H1 (cell line): ENCODE data around the gene DCDC2. TPM values are rescaled to one million over a fixed set of nuclear protein-coding genes. Genes with fewer than 3 reads are reported as not detected.

Experiments
- CTCF ChIA-PET: fragments of 300-600 bp; sonication (Branson Sonifier 250); formaldehyde crosslinking; loops from one replicate; lab custom pipeline; 2021; ENCODE audit not compliant: partially characterized antibody; lab: Charles Lee
- POLR2A ChIA-PET: fragments of 300-600 bp; sonication (Branson Sonifier 250); formaldehyde crosslinking; loops from one replicate; lab custom pipeline; 2021; ENCODE audit warnings: inconsistent platforms; ENCODE audit not compliant: partially characterized antibody; lab: Charles Lee
- DNase-seq, 2 experiments: peaks; one replicate each; pipeline versions ENCODE4 v3.0.0 to v3.0.0-alpha.2; 2010 to 2022; ENCODE audit warnings: low spot score in 2 of 2, low read depth in 1 of 2, mixed read lengths in 1 of 2
- FAIRE-seq: peaks from 2 replicates; lab custom pipeline; 2011; peaks lifted over from hg19 to GRCh38; lab: Jason Lieb, UNC
- H2AFZ ChIP-seq: 2 replicates; pipeline ENCODE4 v1.8.1; 2012; ENCODE audit warnings: low read length, inconsistent platforms
- H2AK5ac ChIP-seq: 2 replicates; pipeline ENCODE4 v1.6.1; 2013; ENCODE audit warnings: low read depth, low read length
- H2BK120ac ChIP-seq: replicated peaks from 2 replicates; pipeline ENCODE3; 2013; ENCODE audit warnings: low read depth, low read length, inconsistent platforms
- H2BK12ac ChIP-seq: 2 replicates; pipeline ENCODE4 v1.6.1; 2013; ENCODE audit warnings: low read depth, low read length
- H2BK15ac ChIP-seq: 2 replicates; pipeline ENCODE4 v1.6.1; 2013; ENCODE audit warnings: low read length
- H2BK20ac ChIP-seq: 2 replicates; pipeline ENCODE4 v1.6.1; 2013; ENCODE audit warnings: low read length
- H2BK5ac ChIP-seq: 2 replicates; pipeline ENCODE4 v1.6.1; 2013; ENCODE audit warnings: low read depth, low read length
- H3K14ac ChIP-seq: 2 replicates; pipeline ENCODE4 v1.6.1; 2013; ENCODE audit warnings: inconsistent platforms; ENCODE audit not compliant: insufficient read length
- H3K18ac ChIP-seq: 2 replicates; pipeline ENCODE4 v1.6.1; 2013; ENCODE audit warnings: low read length; ENCODE audit errors: extremely low read depth
- H3K23ac ChIP-seq: 2 replicates; pipeline ENCODE4 v1.6.1; 2013; ENCODE audit warnings: inconsistent platforms; ENCODE audit not compliant: insufficient read length
- H3K23me2 ChIP-seq: 2 replicates; pipeline ENCODE4 v1.6.1; 2013; ENCODE audit warnings: low read depth, low read length
- H3K27ac ChIP-seq: 2 replicates; pipeline ENCODE4 v1.6.1; 2011; ENCODE audit warnings: low read depth, low read length, inconsistent platforms
- H3K27me3 ChIP-seq, 4 experiments: replicated peaks in 1 of 4; 1 replicate in 1 of 4; 2 replicates in 3 of 4; pipeline versions ENCODE4 v1.6.1 to v1.8.1; 2011 to 2013; ENCODE audit warnings: low read length in 3 of 4, mild to moderate bottlenecking in 3 of 4, inconsistent platforms in 2 of 4, mixed read lengths in 2 of 4, moderate library complexity in 1 of 4; ENCODE audit not compliant: control insufficient read depth in 3 of 4, insufficient read depth in 3 of 4; ENCODE audit errors: extremely low read depth in 1 of 4
- H3K36me3 ChIP-seq, 4 experiments: 2 replicates each; pipeline versions ENCODE4 v1.6.1 to v1.8.1; 2011 to 2013; ENCODE audit warnings: mild to moderate bottlenecking in 4 of 4, low read length in 3 of 4, moderate library complexity in 2 of 4, control low read depth in 1 of 4, inconsistent platforms in 1 of 4; ENCODE audit not compliant: insufficient read depth in 4 of 4, control insufficient read depth in 2 of 4
- H3K4ac ChIP-seq: replicated peaks from 2 replicates; pipeline ENCODE3; 2013; ENCODE audit warnings: low read length, low read depth, mixed read lengths, inconsistent platforms; ENCODE audit not compliant: insufficient read length
- H3K4me1 ChIP-seq, 4 experiments: replicated peaks in 1 of 4; 1 replicate in 1 of 4; 2 replicates in 3 of 4; pipeline versions ENCODE4 v1.6.1 to v1.8.1; 2011 to 2013; ENCODE audit warnings: low read length in 3 of 4, inconsistent platforms in 2 of 4, mixed read lengths in 1 of 4; ENCODE audit not compliant: insufficient read depth in 4 of 4, control insufficient read depth in 3 of 4
- H3K4me2 ChIP-seq, 2 experiments: 2 replicates each; pipeline versions ENCODE4 v1.6.1 to v1.8.1; 2011 to 2013; ENCODE audit warnings: low read depth in 2 of 2, low read length in 2 of 2, control low read depth in 1 of 2, inconsistent platforms in 1 of 2, mild to moderate bottlenecking in 1 of 2; ENCODE audit not compliant: insufficient read depth in 1 of 2
- H3K4me3 ChIP-seq, 4 experiments: fragments of 200-600, 300-600 bp in 1 of 4; sonication (generic), shearing (Covaris generic), sonication (Bioruptor Twin) in 1 of 4; 2 replicates each; pipeline versions ENCODE4 v1.5.1 to v1.8.1; 2011 to 2016; ENCODE audit warnings: low read length in 4 of 4, low read depth in 3 of 4, control low read depth in 2 of 4, inconsistent platforms in 2 of 4, mild to moderate bottlenecking in 2 of 4, mixed read lengths in 1 of 4, moderate library complexity in 1 of 4; ENCODE audit not compliant: insufficient read depth in 2 of 4; ENCODE audit errors: extremely low read depth in 1 of 4
- H3K56ac ChIP-seq: replicated peaks from 2 replicates; pipeline ENCODE3; 2013; ENCODE audit warnings: low read depth, mild to moderate bottlenecking, mixed read lengths, low read length, inconsistent platforms; ENCODE audit not compliant: insufficient read length
- H3K79me1 ChIP-seq: 2 replicates; pipeline ENCODE4 v1.6.1; 2013; ENCODE audit warnings: low read depth, low read length, control low read depth
- H3K79me2 ChIP-seq, 2 experiments: 2 replicates each; pipeline versions ENCODE4 v1.6.1 to v1.8.1; 2012 to 2013; ENCODE audit warnings: low read length in 2 of 2, mild to moderate bottlenecking in 2 of 2, inconsistent platforms in 1 of 2; ENCODE audit not compliant: insufficient read depth in 2 of 2, control insufficient read depth in 1 of 2
- H3K9ac ChIP-seq, 4 experiments: replicated peaks in 1 of 4; 1 replicate in 1 of 4; 2 replicates in 3 of 4; pipeline versions ENCODE4 v1.6.1 to v1.8.1; 2011 to 2013; ENCODE audit warnings: low read depth in 3 of 4, low read length in 3 of 4, control low read depth in 2 of 4, mild to moderate bottlenecking in 2 of 4, moderate library complexity in 2 of 4, inconsistent platforms in 1 of 4; ENCODE audit errors: extremely low read depth in 1 of 4
- H3K9me3 ChIP-seq, 2 experiments: 2 replicates each; pipeline versions ENCODE4 v1.6.1 to v1.8.1; 2012 to 2013; ENCODE audit warnings: mild to moderate bottlenecking in 2 of 2, moderate library complexity in 2 of 2, control low read depth in 1 of 2, inconsistent platforms in 1 of 2, low read depth in 1 of 2, low read length in 1 of 2, mixed read lengths in 1 of 2; ENCODE audit not compliant: insufficient read depth in 2 of 2
- H4K20me1 ChIP-seq, 2 experiments: replicated peaks in 1 of 2; 2 replicates each; pipeline versions ENCODE3 to v1.8.1; 2011 to 2013; ENCODE audit warnings: inconsistent platforms in 2 of 2, low read length in 2 of 2, mild to moderate bottlenecking in 1 of 2; ENCODE audit not compliant: insufficient read depth in 2 of 2, control insufficient read depth in 1 of 2
- H4K5ac ChIP-seq: 2 replicates; pipeline ENCODE4 v1.6.1; 2013; ENCODE audit warnings: low read length, low read depth, mixed read lengths, inconsistent platforms; ENCODE audit not compliant: insufficient read length
- H4K8ac ChIP-seq: 2 replicates; pipeline ENCODE4 v1.8.0; 2013; ENCODE audit warnings: mild to moderate bottlenecking, moderate library complexity, low read length, inconsistent platforms; ENCODE audit not compliant: insufficient read depth; ENCODE audit errors: extremely low read depth
- H4K91ac ChIP-seq: replicated peaks from 2 replicates; pipeline ENCODE3; 2013; ENCODE audit warnings: low read length, mixed read lengths, inconsistent platforms; ENCODE audit not compliant: insufficient read length
- ASH2L ChIP-seq: fragments of 200-600, 300-600 bp; sonication (generic); IDR thresholded peaks from one replicate; pipeline ENCODE4 v1.7.1; 2017; ENCODE audit warnings: low read length
- KDM5A ChIP-seq: fragments of 200-600 bp; IDR thresholded peaks from 2 replicates; pipeline ENCODE4 v1.7.1; 2012; ENCODE audit warnings: mild to moderate bottlenecking, low read length, inconsistent platforms, mixed read lengths
- NANOG ChIP-seq: IDR thresholded peaks from 2 replicates; pipeline ENCODE4 v1.6.1; 2011; ENCODE audit warnings: low read length, low read depth, mild to moderate bottlenecking, inconsistent platforms; ENCODE audit not compliant: insufficient read depth, poor library complexity, severe bottlenecking
- POLR2A ChIP-seq, 2 experiments: IDR thresholded peaks; 1 replicate in 1 of 2; 2 replicates in 1 of 2; pipeline ENCODE4 v1.6.1; 2011; ENCODE audit warnings: low read depth in 2 of 2, low read length in 2 of 2, mild to moderate bottlenecking in 2 of 2; ENCODE audit errors: control extremely low read depth in 1 of 2
- POLR2AphosphoS5 ChIP-seq: IDR thresholded peaks from 2 replicates; pipeline ENCODE4 v1.6.1; 2011; ENCODE audit warnings: low read depth, low read length
- RAD21 ChIP-seq, 2 experiments: IDR thresholded peaks in 1 of 2; conservative IDR thresholded peaks in 1 of 2; 2 replicates each; pipeline ENCODE4 v1.6.1; 2011; ENCODE audit warnings: low read depth in 2 of 2, low read length in 2 of 2, improper control_type of control experiment in 1 of 2, inconsistent platforms in 1 of 2, mild to moderate bottlenecking in 1 of 2, moderate library complexity in 1 of 2
- RBBP5 ChIP-seq: IDR thresholded peaks from 2 replicates; pipeline ENCODE4 v1.7.1; 2012; ENCODE audit warnings: low read depth, mild to moderate bottlenecking, inconsistent platforms, low read length, moderate library complexity, borderline replicate concordance
- RNF2 ChIP-seq: fragments of 200-900, 300-1000 bp; sonication (generic); IDR thresholded peaks from 2 replicates; pipeline ENCODE4 v1.7.1; 2016; ENCODE audit warnings: borderline replicate concordance, low read depth, mild to moderate bottlenecking, antibody characterized with exemption, low read length; ENCODE audit not compliant: poor library complexity, severe bottlenecking; ENCODE audit errors: missing control alignments
- TEAD4 ChIP-seq: IDR thresholded peaks from 2 replicates; pipeline ENCODE4 v1.6.1; 2012; ENCODE audit warnings: low read depth, low read length, inconsistent platforms, mixed read lengths
- WGBS, 2 experiments: shearing (Covaris generic) in 1 of 2; methylation state at CpG; one replicate each; pipeline versions ENCODE4 v1.1.6 to v1.1.7; 2013 to 2015; ENCODE audit warnings: low lambda C conversion rate in 2 of 2, mixed read lengths in 2 of 2, inconsistent platforms in 1 of 2, low coverage in 1 of 2, missing lambda C conversion rate in 1 of 2; ENCODE audit not compliant: insufficient replicate concordance in 2 of 2, insufficient coverage in 1 of 2, insufficient read length in 1 of 2; ENCODE audit errors: extremely low coverage in 1 of 2, missing lambda C conversion rate in 1 of 2; 5-methylcytosine and 5-hydroxymethylcytosine counted together
- polyA plus RNA-seq, 7 experiments: library from polyadenylated mRNA; depleted of rRNA in 3 of 7; stranded (reverse) in 5 of 7; unstranded in 2 of 7; fragments of >200 nt in 5 of 7; fragments of 200-250 nt in 2 of 7; gene quantifications; 1 replicate in 5 of 7; 2 replicates in 1 of 7; 4 replicates in 1 of 7; pipeline versions ENCODE4 v1.2.1 to v1.2.3, GENCODE V29; 2011 to 2013; ENCODE audit warnings: missing spikeins in 2 of 7, mixed read lengths in 2 of 7
- total RNA-seq: library from RNA; stranded (reverse); fragmentation: NEBNext Ultra II Directional; extraction: Animal tissue kit (Norgen Biotek cat#: 25700); gene quantifications from 2 replicates; pipeline ENCODE4 v1.2.1, GENCODE V29; 2021
- TF ChIP-seq, protein P1 (sequence below): IDR thresholded peaks from 2 replicates; pipeline ENCODE4 v1.6.1; 2011; ENCODE audit warnings: low read length, improper control_type of control experiment
- TF ChIP-seq, protein P2 (sequence below): IDR thresholded peaks from 2 replicates; pipeline ENCODE4 v1.6.1; 2012; ENCODE audit warnings: inconsistent platforms

DCDC2 gene
- total and polyA plus RNA-seq, 2 of the 8 experiments (the other 6 are each of a cell fraction or from before 2014, with no cell fraction given) = 0.03 to 0.15 TPM

DNA sequence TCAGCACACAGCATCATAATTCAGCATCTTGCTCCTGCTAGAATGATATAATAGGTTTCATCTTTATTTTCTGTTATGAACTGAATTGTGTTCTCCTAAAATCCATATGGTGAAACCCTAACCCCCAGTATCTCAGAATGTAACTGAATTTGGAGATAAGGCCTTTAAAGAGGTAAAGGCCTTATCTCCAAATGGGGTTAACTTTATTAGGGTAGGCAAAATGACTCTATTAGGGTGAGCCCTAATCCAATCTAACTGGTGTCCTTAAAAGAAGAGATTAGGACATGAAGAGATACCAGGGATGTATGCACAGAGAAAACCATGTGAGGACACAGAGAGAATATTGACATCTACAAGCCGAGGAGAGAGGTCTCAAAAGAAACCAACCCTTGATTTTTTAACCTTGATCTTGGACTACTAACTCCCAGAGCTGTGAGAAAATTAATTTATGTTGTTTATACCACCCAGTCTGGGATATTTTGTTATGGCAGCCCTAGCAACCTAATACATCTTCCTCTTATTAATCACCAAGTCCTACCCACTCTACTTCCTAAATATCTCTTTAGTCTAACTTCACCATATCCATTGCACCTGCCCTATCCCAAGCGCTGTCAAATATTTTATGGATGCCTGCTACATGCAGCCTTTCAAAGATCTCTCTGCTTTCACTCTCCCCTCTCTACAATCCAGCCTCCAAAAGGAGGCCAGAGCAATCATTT, 36.4 kb upstream of the DCDC2 start:
- Histone ChIP-seq H3K4ac (no peak overlapping the region), H3K4me3 (no peak overlapping the region), H4K20me1 (no peaks in the 10 kb centered on the region), H2BK5ac (no peak overlapping the region), H3K14ac (no peak overlapping the region), H3K27ac (no peak overlapping the region), H4K5ac (no peak overlapping the region), H2BK15ac (no peak overlapping the region), H3K36me3 (peaks cover 0 to 2% (median 0%) of the 10 kb centered on the region in 4 experiments; a peak in 1 of 8 replicates), H3K56ac (no peak overlapping the region), H3K23ac (no peak overlapping the region), H4K91ac (no peak overlapping the region), H2AK5ac (no peak overlapping the region), H3K9me3 (peaks cover 14% of the 10 kb centered on the region in 2 experiments), H2BK20ac (no peak overlapping the region), H2BK12ac (no peak overlapping the region), H4K8ac (no peak overlapping the region), H3K23me2 (no peaks in the 10 kb centered on the region), H3K4me2 (no peak overlapping the region), H3K18ac (no peak overlapping the region), H3K79me2 (no peaks in the 10 kb centered on the region), H3K79me1 (no peaks in the 10 kb centered on the region), H3K27me3 (no peaks in the 10 kb centered on the region), H3K9ac (no peak overlapping the region), H2AFZ (no peak overlapping the region), H2BK120ac (no peak overlapping the region), H3K4me1 (peaks cover 0 to under 1% (median under 1%) of the 10 kb centered on the region in 4 experiments; a peak in 1 of 7 replicates)
- FAIRE-seq (no peak), DNase-seq (no peak)
- ChIA-PET CTCF (no interaction called here), POLR2A (interaction anchor here (0.9 kb wide), 1 partner anchor 14 kb away, joined by 3 read pairs; no protein-coding TSS in a partner anchor)
- WGBS, 2 experiments = 100% methylated on average over 2 of the region's 2 CpGs; no CpG with 5 or more reads in 1 of the 2 experiments
- TF ChIP-seq NANOG (no peak), POLR2AphosphoS5 (no peak), KDM5A (no peak), RBBP5 (no peak), ASH2L (no peak), POLR2A (IDR thresholded peaks at IDR 0.05; ENCODE audit: control extremely low read depth in 1 of 2, low read depth in 2 of 2, low read length in 2 of 2) (no peak), RAD21 (IDR thresholded peaks at IDR 0.05 in 1 of 2, conservative IDR thresholded peaks at IDR 0.05 in 1 of 2; ENCODE audit: low read depth in 2 of 2, low read length in 2 of 2) (no peak), TEAD4 (no peak), RNF2 (no peak)
- TF ChIP-seq, protein P1, sequence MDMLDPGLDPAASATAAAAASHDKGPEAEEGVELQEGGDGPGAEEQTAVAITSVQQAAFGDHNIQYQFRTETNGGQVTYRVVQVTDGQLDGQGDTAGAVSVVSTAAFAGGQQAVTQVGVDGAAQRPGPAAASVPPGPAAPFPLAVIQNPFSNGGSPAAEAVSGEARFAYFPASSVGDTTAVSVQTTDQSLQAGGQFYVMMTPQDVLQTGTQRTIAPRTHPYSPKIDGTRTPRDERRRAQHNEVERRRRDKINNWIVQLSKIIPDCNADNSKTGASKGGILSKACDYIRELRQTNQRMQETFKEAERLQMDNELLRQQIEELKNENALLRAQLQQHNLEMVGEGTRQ = no peak
- TF ChIP-seq, protein P2, sequence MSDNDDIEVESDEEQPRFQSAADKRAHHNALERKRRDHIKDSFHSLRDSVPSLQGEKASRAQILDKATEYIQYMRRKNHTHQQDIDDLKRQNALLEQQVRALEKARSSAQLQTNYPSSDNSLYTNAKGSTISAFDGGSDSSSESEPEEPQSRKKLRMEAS = no peak
